HL-60 (cell line): Measurements from ENCODE around the gene NEK9.

Experiments
- DNase-seq, 2 experiments: peaks; one replicate each; pipeline ENCODE4 v3.0.0-alpha.2; 2010 to 2020; ENCODE audit warnings: low read depth in 1 of 2, low spot score in 1 of 2
- H3K27ac ChIP-seq: fragments of 250-450 bp; sonication (Bioruptor Pico); replicated peaks from 2 replicates; pipeline ENCODE4 v1.5.1; 2020; ENCODE audit warnings: mild to moderate bottlenecking, moderate library complexity
- H3K27me3 ChIP-seq: fragments of 250-450 bp; sonication (Bioruptor Pico); 2 replicates; pipeline ENCODE4 v1.5.1; 2021; ENCODE audit warnings: mild to moderate bottlenecking, moderate library complexity; ENCODE audit not compliant: insufficient read depth, poor library complexity, severe bottlenecking
- H3K4me3 ChIP-seq: replicated peaks from 2 replicates; pipeline ENCODE4 v1.5.1; 2011; ENCODE audit warnings: mild to moderate bottlenecking, control low read depth, low read length; ENCODE audit not compliant: insufficient read depth
- GABPA ChIP-seq: IDR thresholded peaks from 2 replicates; pipeline ENCODE4 v1.6.1; 2012; ENCODE audit warnings: low read depth
- POLR2AphosphoS5 ChIP-seq: IDR thresholded peaks from 2 replicates; pipeline ENCODE4 v1.6.1; 2012; ENCODE audit warnings: low read depth
- SPI1 ChIP-seq: IDR thresholded peaks from 2 replicates; pipeline ENCODE4 v1.6.1; 2012; ENCODE audit warnings: low read depth, mild to moderate bottlenecking, borderline replicate concordance
- TF ChIP-seq, protein P1 (sequence below): IDR thresholded peaks from one replicate; pipeline ENCODE4 v1.5.1; 2011; ENCODE audit warnings: low read length, control low read depth, inconsistent platforms; ENCODE audit not compliant: insufficient read depth
- TF ChIP-seq, protein P2 (sequence below): IDR thresholded peaks from 2 replicates; pipeline ENCODE4 v1.6.1; 2012; ENCODE audit warnings: low read depth; ENCODE audit not compliant: insufficient replicate concordance

Gene NEK9

DNA sequence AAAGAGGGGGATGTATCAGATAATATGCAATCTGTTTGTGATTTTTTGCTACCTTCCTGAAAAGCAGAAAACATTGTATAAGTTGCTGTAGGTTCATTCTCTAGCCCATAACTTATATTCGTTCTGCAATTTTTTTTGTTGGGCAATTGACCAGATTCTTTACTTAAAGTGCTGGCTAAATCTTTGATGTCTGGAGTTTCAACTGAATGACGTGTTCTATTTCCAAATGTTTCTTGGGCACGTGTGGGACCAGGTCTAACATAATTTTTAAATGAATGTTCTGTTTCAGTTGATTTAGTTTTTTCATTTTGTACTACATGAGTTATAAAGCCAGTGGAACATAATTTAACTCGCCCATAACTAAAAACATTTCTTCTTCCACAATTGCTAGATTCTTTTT is 79.3 kb downstream of the NEK9 start:
- Histone ChIP-seq H3K4me3 (no peak overlapping the region), H3K27ac (no peak overlapping the region), H3K27me3 (no peaks in the 10 kb centered on the region)
- DNase-seq = no peak
- TF ChIP-seq POLR2AphosphoS5 (no peak), GABPA (no peak), SPI1 (no peak)
- TF ChIP-seq, protein P1, sequence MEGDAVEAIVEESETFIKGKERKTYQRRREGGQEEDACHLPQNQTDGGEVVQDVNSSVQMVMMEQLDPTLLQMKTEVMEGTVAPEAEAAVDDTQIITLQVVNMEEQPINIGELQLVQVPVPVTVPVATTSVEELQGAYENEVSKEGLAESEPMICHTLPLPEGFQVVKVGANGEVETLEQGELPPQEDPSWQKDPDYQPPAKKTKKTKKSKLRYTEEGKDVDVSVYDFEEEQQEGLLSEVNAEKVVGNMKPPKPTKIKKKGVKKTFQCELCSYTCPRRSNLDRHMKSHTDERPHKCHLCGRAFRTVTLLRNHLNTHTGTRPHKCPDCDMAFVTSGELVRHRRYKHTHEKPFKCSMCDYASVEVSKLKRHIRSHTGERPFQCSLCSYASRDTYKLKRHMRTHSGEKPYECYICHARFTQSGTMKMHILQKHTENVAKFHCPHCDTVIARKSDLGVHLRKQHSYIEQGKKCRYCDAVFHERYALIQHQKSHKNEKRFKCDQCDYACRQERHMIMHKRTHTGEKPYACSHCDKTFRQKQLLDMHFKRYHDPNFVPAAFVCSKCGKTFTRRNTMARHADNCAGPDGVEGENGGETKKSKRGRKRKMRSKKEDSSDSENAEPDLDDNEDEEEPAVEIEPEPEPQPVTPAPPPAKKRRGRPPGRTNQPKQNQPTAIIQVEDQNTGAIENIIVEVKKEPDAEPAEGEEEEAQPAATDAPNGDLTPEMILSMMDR = no peak
- TF ChIP-seq, protein P2, sequence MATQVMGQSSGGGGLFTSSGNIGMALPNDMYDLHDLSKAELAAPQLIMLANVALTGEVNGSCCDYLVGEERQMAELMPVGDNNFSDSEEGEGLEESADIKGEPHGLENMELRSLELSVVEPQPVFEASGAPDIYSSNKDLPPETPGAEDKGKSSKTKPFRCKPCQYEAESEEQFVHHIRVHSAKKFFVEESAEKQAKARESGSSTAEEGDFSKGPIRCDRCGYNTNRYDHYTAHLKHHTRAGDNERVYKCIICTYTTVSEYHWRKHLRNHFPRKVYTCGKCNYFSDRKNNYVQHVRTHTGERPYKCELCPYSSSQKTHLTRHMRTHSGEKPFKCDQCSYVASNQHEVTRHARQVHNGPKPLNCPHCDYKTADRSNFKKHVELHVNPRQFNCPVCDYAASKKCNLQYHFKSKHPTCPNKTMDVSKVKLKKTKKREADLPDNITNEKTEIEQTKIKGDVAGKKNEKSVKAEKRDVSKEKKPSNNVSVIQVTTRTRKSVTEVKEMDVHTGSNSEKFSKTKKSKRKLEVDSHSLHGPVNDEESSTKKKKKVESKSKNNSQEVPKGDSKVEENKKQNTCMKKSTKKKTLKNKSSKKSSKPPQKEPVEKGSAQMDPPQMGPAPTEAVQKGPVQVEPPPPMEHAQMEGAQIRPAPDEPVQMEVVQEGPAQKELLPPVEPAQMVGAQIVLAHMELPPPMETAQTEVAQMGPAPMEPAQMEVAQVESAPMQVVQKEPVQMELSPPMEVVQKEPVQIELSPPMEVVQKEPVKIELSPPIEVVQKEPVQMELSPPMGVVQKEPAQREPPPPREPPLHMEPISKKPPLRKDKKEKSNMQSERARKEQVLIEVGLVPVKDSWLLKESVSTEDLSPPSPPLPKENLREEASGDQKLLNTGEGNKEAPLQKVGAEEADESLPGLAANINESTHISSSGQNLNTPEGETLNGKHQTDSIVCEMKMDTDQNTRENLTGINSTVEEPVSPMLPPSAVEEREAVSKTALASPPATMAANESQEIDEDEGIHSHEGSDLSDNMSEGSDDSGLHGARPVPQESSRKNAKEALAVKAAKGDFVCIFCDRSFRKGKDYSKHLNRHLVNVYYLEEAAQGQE = no peak

DNA sequence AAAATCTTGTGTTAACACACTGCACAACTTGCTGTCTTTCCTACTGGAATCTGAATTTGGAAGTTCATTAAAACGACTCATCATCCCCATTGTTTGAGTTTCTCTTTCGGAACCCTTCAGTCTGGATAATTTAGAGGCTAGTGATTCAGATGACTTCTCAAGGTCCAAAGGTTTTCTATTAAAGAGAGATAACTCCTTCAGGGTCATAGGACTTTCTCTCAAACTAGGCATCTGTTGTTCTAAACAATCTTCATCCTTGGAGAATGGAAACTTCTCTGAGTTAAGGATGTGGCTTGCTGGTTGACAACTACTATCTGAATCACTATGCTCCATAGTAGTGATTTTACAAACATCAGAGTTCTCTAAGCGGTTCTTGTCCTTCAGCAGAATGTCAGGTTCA is 79.9 kb downstream of the NEK9 start:
- Histone ChIP-seq H3K4me3 (no peak overlapping the region), H3K27ac (no peak overlapping the region), H3K27me3 (no peaks in the 10 kb centered on the region)
- TF ChIP-seq POLR2AphosphoS5 = no peak
- TF ChIP-seq, protein P2 = no peak
- no peak for TF ChIP-seq GABPA
- no peak for TF ChIP-seq SPI1
- TF ChIP-seq, protein P1 = no peak
- DNase-seq = no peak

DNA sequence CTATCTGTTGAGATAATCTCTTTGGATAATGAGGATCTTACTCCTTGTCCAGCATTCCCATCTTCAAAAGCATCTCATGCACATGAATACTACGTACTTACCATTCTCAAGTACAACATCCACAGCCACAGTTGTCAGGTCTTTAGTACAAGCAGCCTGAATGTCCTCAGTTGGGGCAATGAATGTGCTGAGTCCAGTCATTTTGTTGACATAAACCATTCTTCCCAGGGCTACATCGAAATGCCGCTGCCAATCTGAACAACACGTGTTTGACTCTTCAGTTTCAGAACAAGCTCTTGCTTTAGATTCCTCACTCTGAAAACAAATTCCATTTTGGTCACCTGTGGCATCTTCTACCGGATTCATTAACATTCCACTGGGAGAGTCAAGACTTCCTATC is 80.6 kb downstream of the NEK9 start:
- Histone ChIP-seq H3K27ac (no peak overlapping the region), H3K4me3 (no peak overlapping the region), H3K27me3 (no peaks in the 10 kb centered on the region)
- DNase-seq = no peak
- TF ChIP-seq SPI1 (no peak), GABPA (no peak), POLR2AphosphoS5 (no peak)
- TF ChIP-seq, protein P1 = no peak
- TF ChIP-seq, protein P2 = no peak
